NCI-H1092 (cell line): ENCODE data around the gene CDADC1.
"Not testable (repeated sequence)": the region's sequence is repeated elsewhere in the genome, so short reads cannot be mapped to it uniquely, and the experiment has no call there.

ENCODE experiments used
- DNase-seq: peaks from one replicate; lab custom pipeline; 2025; lab: John Stamatoyannopoulos, UW

Gene CDADC1

DNA sequence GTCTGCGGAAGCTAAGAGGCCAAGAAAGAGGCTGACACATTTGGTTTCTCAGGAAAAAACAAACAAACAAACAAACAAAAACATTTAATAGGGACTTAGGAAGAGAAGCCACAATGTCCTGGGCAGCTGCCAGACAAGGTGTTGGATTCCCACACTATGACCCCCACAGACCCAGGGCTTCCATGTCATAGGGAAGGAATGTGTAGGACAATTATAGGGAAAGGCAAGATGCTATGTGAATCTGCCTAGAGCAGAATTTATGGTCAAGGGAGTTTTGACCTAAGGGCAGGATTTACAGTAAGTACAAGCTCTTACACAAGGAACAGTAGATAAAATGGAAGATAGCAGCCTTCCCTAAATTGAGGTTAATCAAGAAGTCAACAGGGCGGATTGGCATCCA is 9.1 kb upstream of the CDADC1 start:
- no peak for DNase-seq

DNA sequence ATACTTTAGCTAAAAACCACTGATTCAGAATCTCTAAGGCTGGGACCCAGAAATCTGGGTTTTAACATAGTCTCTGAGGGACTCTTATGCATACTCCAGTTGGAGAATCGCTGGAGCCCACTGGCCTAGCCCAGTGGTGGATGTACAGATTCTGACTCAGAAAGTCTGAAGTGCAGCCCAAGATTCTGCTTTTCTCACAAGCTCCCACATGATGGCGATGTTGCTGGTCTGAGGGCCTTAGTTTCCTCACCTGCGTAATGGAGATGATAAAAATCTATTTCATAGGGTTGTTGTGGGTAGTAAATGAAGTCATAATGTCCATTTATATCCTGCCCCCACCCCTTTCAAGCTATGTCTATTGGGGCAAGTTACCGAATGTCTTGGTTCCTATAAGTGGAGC is 7.7 kb upstream of the CDADC1 start:
- DNase-seq = no peak

DNA sequence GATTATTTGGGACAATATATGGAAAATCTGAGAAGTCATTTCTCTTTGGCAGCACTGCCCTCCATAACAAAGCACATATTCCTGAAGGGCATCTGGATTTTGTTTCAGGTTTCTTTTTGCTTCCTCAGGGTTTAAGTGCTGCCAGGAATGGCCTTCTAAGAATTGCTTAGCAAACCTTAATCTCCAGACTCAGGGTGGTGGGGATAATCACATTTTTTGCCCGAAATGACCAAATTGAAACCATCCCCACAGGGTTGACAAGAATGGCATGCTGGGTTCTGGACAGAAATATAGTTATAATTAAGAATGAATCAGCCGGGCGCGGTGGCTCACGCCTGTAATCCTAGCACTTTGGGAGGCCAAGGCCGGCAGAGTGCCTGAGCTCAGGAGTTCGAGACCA is 6.4 kb upstream of the CDADC1 start:
- DNase-seq = no peak

DNA sequence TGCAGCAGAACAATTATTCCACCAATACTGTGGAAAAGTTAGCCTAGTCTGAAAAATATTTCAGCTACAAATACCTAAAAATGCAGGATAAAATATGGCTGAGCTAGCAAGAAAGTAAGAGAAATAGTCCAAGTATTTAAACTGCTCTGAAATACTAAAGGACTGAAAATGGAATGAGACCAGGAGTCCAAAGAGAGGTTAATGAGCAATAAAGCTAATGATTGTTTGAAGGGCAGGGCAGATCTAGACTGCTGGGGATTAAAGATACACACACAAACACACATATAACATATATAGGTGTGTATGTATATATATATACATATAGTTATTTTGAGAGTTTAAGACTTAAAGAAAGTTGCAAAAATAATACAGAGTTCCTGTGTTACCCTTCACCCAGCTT is 2.6 kb upstream of the CDADC1 start:
- DNase-seq = no peak

DNA sequence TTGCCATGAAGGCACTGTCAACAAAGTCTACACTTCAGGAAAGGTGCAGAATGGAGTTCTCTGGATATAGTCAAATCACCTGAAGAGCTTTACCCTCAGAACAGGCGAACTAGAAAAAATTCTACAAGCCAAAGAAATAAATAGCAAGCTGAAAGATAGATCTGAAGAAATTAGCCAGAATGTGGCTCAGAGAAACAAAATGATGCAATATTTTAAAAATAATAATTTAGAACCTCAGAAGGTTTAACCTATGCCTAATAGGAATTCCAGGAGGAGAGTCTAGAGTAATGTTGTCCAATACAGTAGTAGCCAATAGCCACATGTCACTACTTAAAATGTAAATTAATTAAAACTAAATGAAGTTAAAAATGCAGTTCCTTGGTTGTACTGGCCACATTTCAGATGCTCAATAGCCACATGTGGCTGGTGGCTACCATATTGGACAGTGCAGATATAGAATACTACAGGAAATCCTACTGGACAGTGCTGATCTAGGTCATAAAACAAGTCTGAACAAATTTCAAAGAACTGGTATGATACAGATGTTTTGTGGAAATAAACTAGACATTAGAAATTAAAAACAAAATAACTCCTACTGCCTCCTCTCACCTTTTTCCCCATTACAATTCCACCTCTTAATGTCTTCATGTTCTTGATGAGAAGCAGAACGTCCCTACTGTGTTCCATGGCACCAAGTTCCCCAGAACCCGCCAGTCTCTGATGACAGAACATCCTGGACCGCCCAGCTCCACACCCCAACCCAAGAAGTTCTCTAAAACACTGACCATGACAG is 679 bp upstream of the CDADC1 start:
- no peak for DNase-seq

DNA sequence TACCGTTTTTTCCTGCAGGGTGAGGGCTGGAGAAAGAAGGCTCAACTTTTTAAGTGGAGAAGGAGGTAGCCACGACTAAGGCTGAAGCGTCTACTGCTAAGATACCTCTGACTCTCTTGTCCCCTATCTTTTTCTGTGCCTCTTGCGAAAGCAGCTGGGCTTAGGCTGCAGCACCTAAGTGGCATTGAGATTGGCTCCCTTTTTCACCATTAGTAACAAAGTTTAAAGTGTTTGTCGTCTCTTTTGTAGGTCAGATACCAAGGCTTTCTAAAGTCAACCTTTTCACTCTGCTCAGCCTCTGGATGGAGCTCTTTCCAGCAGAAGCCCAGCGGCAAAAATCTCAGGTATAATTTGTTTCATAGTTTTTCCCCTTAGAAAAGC is 887 bp downstream of the CDADC1 start:
- DNase-seq = no peak

DNA sequence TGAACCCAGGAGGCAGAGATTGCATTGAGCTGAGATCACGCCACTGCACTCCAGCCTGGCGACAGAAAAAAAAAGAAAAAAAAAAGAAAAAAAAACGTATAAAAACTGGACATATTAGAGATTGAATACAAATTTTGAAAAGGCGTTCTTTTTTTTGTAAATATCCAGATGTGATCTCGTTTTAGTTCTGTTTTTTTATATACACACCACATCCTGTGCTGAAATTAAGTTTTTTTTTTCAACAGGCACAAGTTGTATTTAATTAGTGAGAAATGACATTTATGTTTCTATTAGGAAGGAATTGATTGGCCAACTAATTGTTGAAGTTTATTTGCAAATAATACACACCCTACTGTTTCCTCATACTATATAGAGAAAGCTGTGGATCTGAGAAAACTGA is 3.6 kb downstream of the CDADC1 start:
- DNase-seq = no peak

DNA sequence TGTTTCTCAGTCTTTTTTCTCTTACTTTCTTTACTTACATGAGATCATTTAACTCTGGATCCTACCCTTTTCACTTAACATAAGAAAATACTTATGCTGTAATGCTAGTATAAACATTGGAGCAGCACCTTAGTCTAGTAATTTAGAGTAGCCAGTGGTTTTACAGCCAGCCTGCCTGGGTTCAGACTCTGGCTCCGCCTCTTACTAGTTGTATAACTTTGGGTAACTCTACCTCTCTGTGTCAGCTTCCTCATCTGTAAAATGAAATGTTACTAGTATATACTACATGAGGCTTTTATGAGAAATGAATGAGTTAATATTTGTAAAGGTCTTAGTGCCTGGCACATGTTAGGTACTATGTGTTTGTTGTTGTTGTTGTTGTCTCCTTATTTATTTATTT is 5.6 kb downstream of the CDADC1 start:
- no peak for DNase-seq

DNA sequence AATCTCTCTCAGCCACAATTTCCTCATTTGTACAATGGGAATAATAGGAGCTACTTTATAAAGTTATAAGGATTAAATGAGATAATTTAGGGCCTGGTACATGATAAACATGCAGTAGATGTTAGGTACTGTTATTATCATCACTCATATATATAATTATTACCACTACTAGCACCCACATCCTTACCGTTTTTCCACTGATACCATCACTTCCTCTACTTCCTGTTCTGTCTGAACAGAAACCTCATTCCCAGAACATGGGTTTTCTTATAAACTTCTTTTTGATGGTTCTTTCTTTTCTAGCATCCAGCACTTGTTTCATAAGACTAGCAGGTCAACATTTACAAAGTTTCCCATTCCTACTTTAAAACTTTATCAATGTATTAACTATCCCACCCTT is 6.3 kb downstream of the CDADC1 start:
- no peak for DNase-seq

DNA sequence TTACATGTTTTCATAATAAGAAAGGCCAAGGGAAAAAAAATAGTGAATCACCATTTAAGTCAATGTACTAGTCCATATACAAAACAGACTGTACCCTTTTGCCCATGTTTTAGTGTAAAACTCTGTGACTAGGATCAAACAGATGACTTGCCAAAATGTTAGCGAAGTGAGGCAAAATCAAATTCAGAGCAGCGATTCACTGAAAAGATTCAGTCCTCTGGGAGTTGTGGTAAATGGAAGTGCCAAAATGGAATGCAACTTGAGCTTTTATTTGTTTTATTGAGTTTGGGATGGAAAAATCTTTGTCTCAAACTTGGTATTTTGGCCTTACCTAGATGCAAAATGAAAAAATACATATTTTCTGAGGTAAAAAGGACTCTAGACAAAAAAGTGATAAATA is 9.1 kb downstream of the CDADC1 start:
- no peak for DNase-seq

DNA sequence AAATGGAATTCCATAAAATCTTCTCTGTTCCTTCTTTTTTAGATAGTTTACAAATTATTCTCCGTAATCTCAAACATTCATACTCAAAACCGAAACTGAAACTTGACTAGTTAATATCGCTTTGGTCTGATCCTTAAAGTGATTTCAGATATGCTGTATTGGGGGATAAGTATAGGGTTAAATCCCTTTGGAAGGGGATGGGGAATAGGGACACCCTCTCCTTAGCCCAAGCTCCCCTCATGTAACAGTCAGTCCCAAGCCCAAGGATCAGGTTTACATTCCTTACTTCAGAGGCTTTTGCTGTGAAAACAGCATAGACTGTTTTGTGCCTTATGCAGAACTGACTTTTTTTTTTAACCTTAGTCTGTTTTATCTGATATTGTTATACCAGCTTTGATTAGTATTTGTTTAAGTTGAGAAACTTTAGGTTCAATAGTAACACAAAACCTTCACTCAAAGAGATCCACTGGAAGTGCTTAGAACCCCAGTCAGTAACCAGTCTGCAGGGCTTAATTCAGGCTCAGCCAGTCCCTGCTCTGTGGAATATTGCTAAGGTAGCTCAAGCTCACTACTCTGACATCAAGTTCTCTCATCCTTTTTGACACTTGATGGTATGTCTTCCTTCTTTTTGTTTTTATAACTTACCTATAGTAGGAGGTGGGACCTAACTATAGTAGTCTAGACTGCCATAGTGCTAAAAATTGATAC is 10.5 kb downstream of the CDADC1 start:
- no peak for DNase-seq

DNA sequence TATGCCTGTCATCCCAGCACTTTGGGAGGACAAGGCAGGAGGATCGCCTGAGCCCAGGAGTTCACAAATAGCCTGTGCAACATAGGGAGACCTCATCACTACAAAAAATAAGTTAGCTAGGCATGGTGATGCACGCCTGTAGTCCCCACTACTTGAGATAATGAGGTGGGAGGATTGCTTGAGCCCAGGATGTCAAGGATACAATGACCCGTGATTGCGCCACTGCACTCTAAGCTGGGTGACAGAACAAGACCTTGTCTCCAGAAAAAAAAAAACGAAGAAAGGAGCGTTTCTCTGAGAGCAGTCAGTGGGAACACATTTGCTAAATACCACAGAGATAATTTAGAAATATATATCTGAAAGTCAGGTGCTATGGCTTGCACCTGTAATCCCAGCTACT is 11.9 kb downstream of the CDADC1 start:
- DNase-seq = no peak

DNA sequence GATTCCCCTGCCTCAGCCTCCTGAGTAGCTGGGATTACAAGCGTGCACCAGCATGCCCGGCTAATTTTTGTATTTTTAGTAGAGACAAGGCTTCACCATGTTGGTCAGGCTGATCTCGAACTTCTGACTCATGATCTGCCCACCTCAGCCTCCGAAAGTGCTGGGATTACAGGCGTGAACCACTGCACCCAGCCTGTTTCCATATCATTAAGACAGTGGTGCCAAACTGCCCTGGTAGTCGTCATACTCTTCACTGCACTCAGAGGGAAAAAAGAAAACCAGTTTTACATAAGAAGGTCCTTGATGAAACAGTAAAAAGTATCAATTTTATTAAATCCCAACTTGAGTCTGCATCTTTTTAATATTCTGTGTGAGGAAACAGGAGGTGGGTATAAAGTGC is 14.9 kb downstream of the CDADC1 start:
- no peak for DNase-seq

DNA sequence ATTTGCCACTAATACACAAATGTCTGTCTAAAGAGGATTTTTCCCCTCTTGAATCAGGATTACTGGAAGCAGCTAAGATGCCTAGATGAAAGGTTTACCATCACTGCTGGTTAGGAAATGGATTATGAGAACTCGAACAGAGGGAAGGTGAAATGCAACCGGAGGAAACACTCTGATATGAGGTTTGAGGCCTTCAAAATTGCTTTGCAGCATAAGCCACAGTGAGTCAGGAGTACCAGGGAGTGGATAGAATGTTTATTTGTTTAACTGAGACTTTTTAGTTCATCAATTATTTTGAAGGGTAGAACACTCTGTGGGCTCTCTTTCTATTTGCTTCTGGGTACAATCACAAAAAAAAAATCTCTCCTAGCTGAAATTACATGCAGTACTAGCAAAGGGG is 18.1 kb downstream of the CDADC1 start:
- no peak for DNase-seq

DNA sequence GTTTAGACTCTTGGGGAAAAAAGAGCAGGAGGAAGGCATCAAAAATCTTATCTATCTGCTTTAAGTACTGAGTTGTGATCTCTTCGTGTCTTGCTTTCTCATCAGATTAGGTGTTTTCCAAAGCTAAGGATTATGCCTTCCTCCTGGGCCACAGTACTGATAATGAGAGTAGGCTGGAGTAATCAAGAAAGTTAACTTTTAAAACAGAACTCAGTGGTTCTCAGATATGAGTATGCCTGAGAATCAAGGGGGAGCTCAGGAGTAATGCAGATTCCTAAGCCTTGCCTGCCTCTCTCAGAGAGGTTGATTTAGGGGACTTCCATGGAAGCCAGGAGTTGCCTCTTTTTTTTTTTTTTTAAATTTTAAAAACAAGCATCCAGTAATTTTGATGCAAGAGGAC is 23.5 kb downstream of the CDADC1 start:
- no peak for DNase-seq

DNA sequence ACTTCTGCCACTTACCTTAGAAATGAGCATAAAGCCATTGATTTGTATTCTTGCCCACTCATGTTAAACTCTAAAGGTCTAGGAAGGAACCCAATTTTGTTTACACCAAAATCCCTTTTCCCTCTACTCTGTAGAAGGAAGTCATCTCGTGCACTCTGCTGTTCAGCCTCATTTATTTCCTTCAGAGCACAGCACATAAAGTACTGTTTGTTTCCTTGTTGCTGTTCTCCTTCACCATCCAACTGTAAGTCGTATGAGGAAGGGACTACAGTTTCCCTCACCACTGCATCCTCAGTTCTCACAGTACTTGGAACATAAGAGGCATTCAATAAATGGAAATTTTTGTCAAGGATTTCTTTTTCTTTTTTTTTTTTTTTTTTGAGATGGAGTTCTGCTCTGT is 24.6 kb downstream of the CDADC1 start:
- no peak for DNase-seq

DNA sequence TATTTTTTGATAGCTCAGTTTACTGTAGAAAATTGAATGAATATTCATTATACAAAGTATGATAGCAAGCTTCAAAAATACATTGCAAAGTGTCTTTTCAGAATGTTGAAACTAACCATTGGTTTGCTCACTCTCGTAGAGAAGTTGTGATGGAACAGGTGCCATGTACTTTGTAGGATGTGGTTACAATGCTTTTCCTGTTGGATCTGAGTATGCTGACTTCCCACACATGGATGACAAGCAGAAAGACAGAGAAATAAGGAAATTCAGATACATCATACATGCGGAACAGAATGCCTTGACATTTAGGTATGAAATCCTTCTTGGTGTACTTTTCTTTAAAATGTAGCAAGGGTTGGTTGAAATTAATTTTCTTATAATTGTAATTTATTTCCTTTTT is 30.5 kb downstream of the CDADC1 start:
- DNase-seq = no peak

DNA sequence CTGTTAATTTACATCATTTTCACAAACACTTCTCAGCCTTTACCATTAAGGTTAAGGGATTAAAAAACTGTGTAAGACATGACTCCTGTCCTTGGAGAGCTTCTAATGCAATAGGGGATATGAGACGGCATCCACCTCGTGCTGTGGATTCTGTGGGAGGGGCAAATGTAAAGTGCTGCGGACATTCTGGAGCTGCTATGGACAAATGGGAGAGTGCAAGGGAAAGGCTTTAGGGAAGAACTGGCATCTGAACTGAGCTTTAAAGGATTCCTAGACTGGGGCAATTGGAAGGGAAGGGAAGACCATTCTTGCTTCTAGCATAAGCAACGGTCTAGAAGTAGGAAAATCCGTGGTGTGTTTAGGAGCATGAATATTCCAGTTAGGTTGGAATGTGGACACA is 31.4 kb downstream of the CDADC1 start:
- no peak for DNase-seq

DNA sequence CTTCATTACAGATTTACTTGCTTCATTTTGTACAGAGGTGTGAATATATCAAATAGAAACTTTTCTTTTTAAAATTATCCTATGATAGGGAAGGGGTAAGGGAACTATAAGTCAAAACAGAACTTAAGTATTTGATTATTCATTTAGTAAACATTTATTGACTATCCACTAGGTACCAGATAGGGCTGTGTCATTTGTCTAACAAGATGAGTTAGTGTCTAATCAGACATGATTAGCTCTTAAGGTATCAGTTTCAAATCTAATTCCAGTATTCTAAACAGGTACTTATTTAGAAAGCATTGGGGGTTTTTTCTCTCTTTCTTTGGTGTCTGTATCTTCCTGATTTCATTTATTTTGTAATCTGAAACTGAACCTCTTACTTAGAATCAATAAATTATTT is 32.2 kb downstream of the CDADC1 start:
- no peak for DNase-seq

DNA sequence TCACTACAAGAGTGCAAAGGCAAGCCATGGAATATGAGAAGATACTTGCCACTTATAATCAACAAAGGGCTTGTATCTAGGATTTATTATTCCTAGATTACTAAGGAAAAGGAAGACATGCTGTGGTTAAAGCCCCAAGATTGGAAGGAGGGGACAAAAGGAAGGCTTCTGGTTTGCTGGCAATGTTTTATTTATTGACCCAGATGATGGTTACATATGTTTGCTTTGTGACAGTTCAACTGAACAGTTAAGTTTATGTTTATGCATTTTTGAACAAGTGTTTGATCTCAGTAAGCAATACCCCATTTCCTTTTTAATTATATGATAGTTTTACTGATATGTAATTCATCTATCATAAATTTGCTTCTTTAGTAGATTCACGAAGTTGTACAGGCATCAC is 40.3 kb downstream of the CDADC1 start:
- DNase-seq = no peak

DNA sequence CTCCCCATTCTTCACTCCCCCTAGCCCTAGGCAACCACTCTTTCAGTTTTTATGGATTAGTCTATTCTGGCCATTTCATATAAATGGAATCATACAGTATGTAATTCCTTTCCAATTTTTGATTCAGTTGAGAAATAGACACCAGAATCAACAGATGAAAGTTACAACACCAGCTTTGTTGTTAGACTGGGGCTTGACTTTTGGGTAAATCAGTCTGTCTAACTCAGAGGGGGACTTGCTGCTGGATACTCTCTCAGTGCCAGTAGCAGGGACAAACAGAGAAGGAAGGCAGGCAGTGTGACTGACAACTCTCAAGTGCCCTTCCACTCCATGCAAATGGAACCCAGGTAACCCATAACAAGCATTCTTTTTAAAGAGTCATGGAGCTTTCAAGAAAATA is 40.7 kb downstream of the CDADC1 start:
- DNase-seq = no peak

DNA sequence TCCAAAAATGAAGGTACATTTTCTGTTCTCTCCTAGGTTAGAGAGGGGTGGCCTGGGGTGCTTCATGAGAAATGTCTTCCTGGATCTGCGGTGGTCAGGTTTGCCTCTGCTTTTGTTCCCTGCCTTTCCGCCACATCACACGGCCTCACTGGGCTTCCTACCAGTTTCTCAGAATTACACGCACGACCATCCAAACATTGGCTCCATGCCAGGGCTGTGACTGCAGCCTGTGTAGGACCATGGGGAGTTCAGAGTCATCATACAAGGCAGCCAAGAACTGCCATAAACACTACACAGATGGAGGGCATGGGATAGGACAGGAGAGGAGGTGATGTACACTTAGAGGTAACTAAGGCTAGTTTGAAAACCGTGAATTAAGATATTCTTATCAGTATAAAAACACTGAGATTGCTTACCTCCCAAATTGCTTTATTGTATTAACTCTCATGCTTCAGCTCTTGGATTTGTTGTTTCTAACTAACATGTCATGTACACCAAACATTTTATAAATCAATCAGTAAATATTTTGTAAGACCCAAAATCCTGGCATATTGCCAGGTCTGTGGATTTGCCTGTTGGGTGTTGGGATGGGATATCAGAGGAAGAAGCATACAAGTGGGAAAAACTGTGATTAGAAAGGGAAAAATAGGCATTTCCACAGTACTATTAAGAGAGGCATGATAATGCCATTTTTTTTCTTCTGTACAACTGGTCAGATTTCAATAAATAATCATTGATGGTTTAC is 45.2 kb downstream of the CDADC1 start:
- DNase-seq = peak; percentile 65

DNA sequence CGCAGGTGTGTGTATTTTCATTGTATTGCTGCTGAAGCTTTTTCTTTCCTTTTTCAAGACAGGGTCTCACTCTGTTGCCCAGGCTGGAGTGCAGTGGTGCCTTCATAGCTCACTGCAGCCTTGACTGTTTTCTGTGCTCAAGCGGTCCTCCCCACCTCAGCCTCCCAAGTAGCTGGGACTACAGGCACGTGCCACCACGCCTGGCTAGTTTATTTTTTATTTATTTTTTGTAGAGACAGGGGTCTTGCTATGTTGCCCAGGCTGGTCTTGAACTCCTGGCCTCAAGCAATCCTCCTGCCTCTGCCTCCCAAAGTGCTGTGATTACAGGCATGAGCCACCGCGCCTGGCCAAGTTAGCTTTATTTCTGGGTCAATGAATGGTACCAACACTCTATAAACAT is 47.0 kb downstream of the CDADC1 start:
- DNase-seq = not testable (repeated sequence)
